HG03442 (cell line): ENCODE results near the gene HMX2.
A peak's percentile ranks its signal among the peaks of the same experiment; 100 is the strongest.
"Not testable (repeated sequence)": the region's sequence is repeated elsewhere in the genome, so short reads cannot be mapped to it uniquely, and the experiment has no call there.

Experiments used
- ATAC-seq: cut with Tn5 transposase; IDR thresholded peaks from one replicate; pipeline ENCODE4 v1.9.1; 2021; ENCODE audit warnings: mild to moderate bottlenecking, moderate library complexity; ENCODE audit not compliant: unreplicated experiment

Gene HMX2

GRCh38 chr10:123150271-123150985 is 2.5 kb downstream of the HMX2 start:
- ATAC-seq = no peak

GRCh38 chr10:123150986-123151736 is 3.2 kb downstream of the HMX2 start:
- no peak for ATAC-seq

GRCh38 chr10:123151737-123152135 is 3.8 kb downstream of the HMX2 start:
- no peak for ATAC-seq

GRCh38 chr10:123153486-123154091 is 5.7 kb downstream of the HMX2 start:
- ATAC-seq = no peak

- peak; percentile 84 for ATAC-seq
Observed at GRCh38 chr10:123154092-123154710, 6.3 kb downstream of the HMX2 start, which contains the start of gene BUB3. Gene BUB3, plus strand, starts transcription at chr10:123154402. Its CDS starts 516 bp downstream, at chr10:123154918.

GRCh38 chr10:123154711-123155505 is 7.0 kb downstream of the HMX2 start:
- ATAC-seq = peak; percentile 38

- ATAC-seq = no peak
Observed at GRCh38 chr10:123156078-123156477, 8.1 kb downstream of the HMX2 start.

- ATAC-seq = no peak
Observed at GRCh38 chr10:123157210-123157609, 9.3 kb downstream of the HMX2 start.

- ATAC-seq = no peak
Observed at GRCh38 chr10:123158682-123159081, 10.7 kb downstream of the HMX2 start.

GRCh38 chr10:123160311-123160980 is 12.5 kb downstream of the HMX2 start:
- ATAC-seq = no peak

- ATAC-seq = no peak
Observed at GRCh38 chr10:123164319-123164718, 16.4 kb downstream of the HMX2 start.

GRCh38 chr10:123165445-123166072 is 17.6 kb downstream of the HMX2 start:
- no peak for ATAC-seq

GRCh38 chr10:123166618-123167017 is 18.7 kb downstream of the HMX2 start:
- no peak for ATAC-seq

GRCh38 chr10:123170961-123171360 is 23.0 kb downstream of the HMX2 start:
- no peak for ATAC-seq

- ATAC-seq = not testable (repeated sequence)
Observed at GRCh38 chr10:123171616-123172015, 23.7 kb downstream of the HMX2 start.

GRCh38 chr10:123175389-123176387 is 27.8 kb downstream of the HMX2 start:
- no peak for ATAC-seq

- ATAC-seq = not testable (repeated sequence)
Observed at GRCh38 chr10:123178390-123178789, 30.5 kb downstream of the HMX2 start.
